Cardiac septum (tissue), 1 donor: ENCODE measurements around the gene GDF11. TPM values are rescaled to one million over a fixed set of nuclear protein-coding genes. Genes with fewer than 3 reads are reported as not detected.

ENCODE experiments used
- DNase-seq: peaks from one replicate; pipeline ENCODE4 v3.0.0-alpha.2; 2020; ENCODE audit warnings: low spot score
- intact Hi-C: fragments of 100-400 bp; cut with DNase I; formaldehyde crosslinking; loops from one replicate; pipeline ENCODE4 v1.14.0; 2022
- total RNA-seq: library from RNA; stranded (reverse); fragmentation: NEBNext Ultra II Directional; extraction: Animal tissue kit (Norgen Biotek cat#: 25700); gene quantifications from one replicate; pipeline ENCODE4 v1.2.1, GENCODE V29; 2021
- donor health status: DM: no; HTN: no; CAD: no.

GDF11 gene
- total RNA-seq, 1 donor from 2014 or later = 18.0 TPM

GRCh38 chr12:55762646-55763045 lies 19.7 kb downstream of the GDF11 start:
- intact Hi-C loops = no loop called here
- no peak for DNase-seq

- no peak for DNase-seq
- intact Hi-C loops = no loop called here
Observed at GRCh38 chr12:55765736-55766290, 22.9 kb downstream of the GDF11 start.

DNA sequence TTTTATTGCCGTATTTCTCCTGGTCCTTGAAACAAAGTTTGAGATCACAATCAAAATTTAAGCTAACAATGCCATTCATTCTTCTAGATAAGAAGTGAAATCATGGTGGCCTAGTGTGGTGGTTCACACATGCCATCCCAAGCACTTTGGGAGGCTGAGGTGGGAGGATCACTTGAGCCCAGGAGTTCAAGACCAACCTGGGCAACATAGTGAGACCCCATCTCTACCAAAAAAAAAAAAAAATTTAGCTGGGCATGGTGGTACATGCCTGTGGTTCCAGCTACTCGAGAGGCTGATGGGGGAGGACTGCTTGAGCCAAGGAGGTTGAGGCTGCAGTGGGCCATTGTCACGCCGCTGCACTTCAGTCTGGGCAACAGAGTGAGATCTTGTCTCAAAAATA lies 24.2 kb downstream of the GDF11 start:
- DNase-seq = no peak
- intact Hi-C loops = no loop called here

GRCh38 chr12:55771736-55772135 lies 28.8 kb downstream of the GDF11 start:
- DNase-seq = no peak
- intact Hi-C loops = no loop called here

GRCh38 chr12:55777856-55778255 lies 34.9 kb downstream of the GDF11 start:
- intact Hi-C loops = no loop called here
- DNase-seq = no peak

- intact Hi-C loops = no loop called here
Observed at GRCh38 chr12:55780685-55781084, 37.8 kb downstream of the GDF11 start.

DNA sequence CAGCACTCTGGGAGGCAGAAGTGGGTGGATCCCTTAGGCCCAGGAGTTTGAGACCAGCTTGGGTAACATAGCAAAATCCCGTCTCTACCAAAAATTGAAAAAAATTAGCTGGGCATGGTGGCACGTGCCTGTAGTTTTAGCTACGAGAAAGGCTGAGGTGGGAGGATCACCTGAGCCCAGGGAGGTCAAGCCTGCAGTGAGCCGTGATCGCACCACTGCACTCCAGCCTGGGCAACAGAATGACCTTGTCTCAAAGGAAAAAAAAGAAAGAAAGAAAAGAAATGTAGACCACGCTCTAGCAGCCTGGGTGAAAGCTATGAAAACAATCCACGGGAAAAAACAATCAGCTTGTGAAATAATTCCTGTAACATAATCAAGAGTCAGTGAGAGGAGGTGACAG lies 45.6 kb downstream of the GDF11 start:
- intact Hi-C loops = no loop called here
- no peak for DNase-seq

More at GRCh38 chr12:55780685-55781084, 37.8 kb downstream of the GDF11 start:
- DNase-seq = no peak

- DNase-seq = no peak
- intact Hi-C loops = no loop called here
Observed at GRCh38 chr12:55789171-55789570, 46.2 kb downstream of the GDF11 start.

GRCh38 chr12:55789893-55790292 lies 47.0 kb downstream of the GDF11 start:
- intact Hi-C loops = no loop called here
- DNase-seq = no peak

DNA sequence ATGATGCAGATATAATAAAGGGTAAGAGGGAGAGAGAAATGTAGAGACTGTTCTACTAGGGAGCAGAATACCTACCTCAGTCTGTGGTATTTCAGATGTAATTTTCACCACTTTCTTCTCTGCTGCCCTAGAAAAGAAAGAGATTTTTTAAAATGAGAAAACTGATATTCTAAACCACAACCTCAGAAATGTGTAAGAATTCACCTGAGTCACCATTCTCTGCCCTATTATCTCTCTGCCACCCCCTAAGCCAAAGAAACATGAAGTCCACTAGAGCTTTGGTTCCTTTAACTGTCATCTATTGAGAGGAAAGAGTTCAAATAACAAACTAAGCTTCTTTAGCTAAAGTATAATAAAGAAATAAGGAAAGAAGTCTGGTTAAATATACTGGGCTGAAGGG lies 53.0 kb downstream of the GDF11 start:
- intact Hi-C loops = loop anchor here (2.0 kb wide), 1 partner anchor 57 kb away; no protein-coding TSS in a partner anchor
- no peak for DNase-seq

DNA sequence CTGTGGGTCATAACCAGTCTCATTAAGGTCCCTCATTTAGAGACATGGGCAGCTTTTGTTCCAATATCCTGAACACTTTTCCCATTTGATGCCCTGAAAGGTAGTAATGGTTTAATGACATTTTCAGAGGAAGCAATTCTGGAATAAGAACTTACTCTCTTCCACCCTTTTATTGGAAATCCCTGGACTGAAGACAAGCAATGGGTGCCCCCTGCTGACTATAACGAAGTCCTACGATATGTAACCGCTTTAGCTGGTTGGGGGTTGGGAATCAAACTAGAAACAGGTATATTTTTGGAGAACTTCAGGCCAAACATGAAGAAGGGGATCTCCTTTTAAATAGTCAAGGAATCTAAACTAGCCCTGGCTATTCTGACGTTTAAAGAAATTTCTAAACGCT lies 54.1 kb downstream of the GDF11 start:
- intact Hi-C loops = loop anchor here (2.0 kb wide), 1 partner anchor 58 kb away; no protein-coding TSS in a partner anchor
- no peak for DNase-seq

DNA sequence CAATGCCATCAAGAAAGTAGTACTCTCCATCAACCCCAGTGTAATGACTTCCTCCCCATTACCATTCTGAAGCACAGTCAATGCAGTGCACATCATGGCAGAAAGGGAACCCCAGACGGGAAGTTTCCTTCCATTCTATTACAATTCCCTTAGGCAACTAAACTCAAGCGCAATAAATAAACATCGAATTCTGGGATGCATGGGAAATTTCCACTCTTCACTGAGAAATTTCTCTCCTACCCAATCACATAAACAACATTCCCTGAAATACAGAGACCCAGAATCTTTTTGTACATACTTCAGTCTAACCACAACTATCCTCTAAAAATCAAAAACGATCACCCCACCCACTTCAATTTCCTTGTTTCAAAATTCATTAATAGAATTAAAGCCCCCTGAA lies 54.6 kb downstream of the GDF11 start:
- DNase-seq = no peak
- intact Hi-C loops = loop anchor here (2.0 kb wide), 1 partner anchor 59 kb away; no protein-coding TSS in a partner anchor

Other genes with a start within 250 kb of the GDF11 start
- gene OR6C4, start 193.5 kb upstream of the GDF11 start, total RNA-seq = not detected
- gene OR2AP1, start 170.7 kb upstream of the GDF11 start, total RNA-seq = not detected
- gene OR10P1, start 106.2 kb upstream of the GDF11 start, total RNA-seq = not detected
- 806 TPM for gene ITGA7, start 35.2 kb upstream of the GDF11 start, total RNA-seq
- 97.7 TPM for gene BLOC1S1, start 27.1 kb upstream of the GDF11 start, total RNA-seq
- 26.3 TPM for gene RDH5, start 22.7 kb upstream of the GDF11 start, total RNA-seq
- 914 TPM for gene CD63, start 14.1 kb upstream of the GDF11 start, total RNA-seq
- 56.2 TPM for gene SARNP, start 74.6 kb downstream of the GDF11 start, total RNA-seq
- 23.0 TPM for gene ORMDL2, start 74.9 kb downstream of the GDF11 start, total RNA-seq
- 18.4 TPM for gene DNAJC14, start 86.5 kb downstream of the GDF11 start, total RNA-seq
- gene MMP19, start 99.8 kb downstream of the GDF11 start, total RNA-seq = 1.6 TPM
- 13.5 TPM for gene PYM1, start 184.8 kb downstream of the GDF11 start, total RNA-seq
- gene DGKA, start 188.0 kb downstream of the GDF11 start, total RNA-seq = 9.7 TPM
- 0.75 TPM for gene PMEL, start 222.9 kb downstream of the GDF11 start, total RNA-seq
- gene CDK2, start 223.7 kb downstream of the GDF11 start, total RNA-seq = 9.1 TPM
- 108 TPM for gene RAB5B, start 231.0 kb downstream of the GDF11 start, total RNA-seq